Medulla oblongata (tissue), 1 donor: ENCODE results near the gene SCRN3.
A peak's percentile ranks its signal among the peaks of the same experiment; 100 is the strongest.
"Not testable (repeated sequence)": the region's sequence is repeated elsewhere in the genome, so short reads cannot be mapped to it uniquely, and the experiment has no call there.

Experiments used
- DNase-seq: peaks from one replicate; pipeline ENCODE4 v3.0.0-alpha.2; 2015; ENCODE audit errors: extremely low spot score

The SCRN3 gene

GRCh38 chr2:174395284-174395968, at the start of gene SCRN3:
TSS of gene SCRN3 (plus strand) at chr2:174395730. CDS start at chr2:174398284, 2,554 bp downstream.
- peak; percentile 93 for DNase-seq

- no peak for DNase-seq
These were observed 45.5 kb upstream of the SCRN3 start for GRCh38 chr2:174350018-174350417.

- no peak for DNase-seq
These were observed 44.8 kb upstream of the SCRN3 start for GRCh38 chr2:174350593-174351181.

- DNase-seq = no peak
These were observed 42.5 kb upstream of the SCRN3 start for GRCh38 chr2:174353004-174353403.

- DNase-seq = no peak
These were observed 39.2 kb upstream of the SCRN3 start for GRCh38 chr2:174356347-174356746.

GRCh38 chr2:174359663-174360062, 35.9 kb upstream of the SCRN3 start:
- not testable (repeated sequence) for DNase-seq

GRCh38 chr2:174362949-174363348, 32.6 kb upstream of the SCRN3 start:
- DNase-seq = no peak

GRCh38 chr2:174363492-174364225, 31.9 kb upstream of the SCRN3 start:
- not testable (repeated sequence) for DNase-seq

GRCh38 chr2:174364628-174365027, 30.9 kb upstream of the SCRN3 start:
- no peak for DNase-seq

- no peak for DNase-seq
These were observed 30.0 kb upstream of the SCRN3 start for GRCh38 chr2:174365571-174365970.

GRCh38 chr2:174368691-174369090, 26.8 kb upstream of the SCRN3 start:
- no peak for DNase-seq

- DNase-seq = no peak
These were observed 18.6 kb upstream of the SCRN3 start for GRCh38 chr2:174376967-174377366.

GRCh38 chr2:174383796-174384195, 11.7 kb upstream of the SCRN3 start:
- no peak for DNase-seq

- no peak for DNase-seq
These were observed 10.3 kb upstream of the SCRN3 start for GRCh38 chr2:174385201-174385600.

- not testable (repeated sequence) for DNase-seq
These were observed 6.8 kb upstream of the SCRN3 start for GRCh38 chr2:174388706-174389105.

- no peak for DNase-seq
These were observed 6.0 kb upstream of the SCRN3 start for GRCh38 chr2:174389542-174389941.

GRCh38 chr2:174390303-174390702, 5.2 kb upstream of the SCRN3 start:
- DNase-seq = not testable (repeated sequence)

GRCh38 chr2:174392706-174393105, 2.8 kb upstream of the SCRN3 start:
- DNase-seq = no peak

- no peak for DNase-seq
These were observed 570 bp downstream of the SCRN3 start for GRCh38 chr2:174395969-174396630.

GRCh38 chr2:174397773-174398172, 2.2 kb downstream of the SCRN3 start:
- DNase-seq = no peak

GRCh38 chr2:174399171-174399570, 3.6 kb downstream of the SCRN3 start:
- no peak for DNase-seq

- DNase-seq = no peak
These were observed 5.3 kb downstream of the SCRN3 start for GRCh38 chr2:174400853-174401252.
